ENCODE results near the gene ELOVL6. TPM values are rescaled to one million over a fixed set of nuclear protein-coding genes. Genes with fewer than 3 reads are reported as not detected.

The ELOVL6 gene
- total RNA-seq, 2 donors from 2014 or later, result 1.3 to 1.6 TPM

GRCh38 chr4:110202024-110202423 lies 3.6 kb upstream of the ELOVL6 start:
- no peaks in the 10 kb centered on the region for H3K27me3 ChIP-seq (replicated peaks; ENCODE audit: insufficient read depth)
- DNase-seq (ENCODE audit: low spot score), result no peak
- H3K4me1 ChIP-seq (replicated peaks), result no peaks in the 10 kb centered on the region
- no peaks in the 10 kb centered on the region for H3K36me3 ChIP-seq
- H3K27ac ChIP-seq, result no peak overlapping the region
- no peak for TF ChIP-seq POLR2A (IDR thresholded peaks at IDR 0.05)
- TF ChIP-seq POLR2AphosphoS5 (IDR thresholded peaks at IDR 0.05), result no peak
- TF ChIP-seq, protein P1, sequence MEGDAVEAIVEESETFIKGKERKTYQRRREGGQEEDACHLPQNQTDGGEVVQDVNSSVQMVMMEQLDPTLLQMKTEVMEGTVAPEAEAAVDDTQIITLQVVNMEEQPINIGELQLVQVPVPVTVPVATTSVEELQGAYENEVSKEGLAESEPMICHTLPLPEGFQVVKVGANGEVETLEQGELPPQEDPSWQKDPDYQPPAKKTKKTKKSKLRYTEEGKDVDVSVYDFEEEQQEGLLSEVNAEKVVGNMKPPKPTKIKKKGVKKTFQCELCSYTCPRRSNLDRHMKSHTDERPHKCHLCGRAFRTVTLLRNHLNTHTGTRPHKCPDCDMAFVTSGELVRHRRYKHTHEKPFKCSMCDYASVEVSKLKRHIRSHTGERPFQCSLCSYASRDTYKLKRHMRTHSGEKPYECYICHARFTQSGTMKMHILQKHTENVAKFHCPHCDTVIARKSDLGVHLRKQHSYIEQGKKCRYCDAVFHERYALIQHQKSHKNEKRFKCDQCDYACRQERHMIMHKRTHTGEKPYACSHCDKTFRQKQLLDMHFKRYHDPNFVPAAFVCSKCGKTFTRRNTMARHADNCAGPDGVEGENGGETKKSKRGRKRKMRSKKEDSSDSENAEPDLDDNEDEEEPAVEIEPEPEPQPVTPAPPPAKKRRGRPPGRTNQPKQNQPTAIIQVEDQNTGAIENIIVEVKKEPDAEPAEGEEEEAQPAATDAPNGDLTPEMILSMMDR (IDR thresholded peaks at IDR 0.05), result no peak
- H3K4me3 ChIP-seq, result no peak overlapping the region
- WGBS, result 96% methylated on average over 3 of the region's 3 CpGs
- intact Hi-C loops (cut with DNase I), result no loop called here
- H3K9me3 ChIP-seq, result no peaks in the 10 kb centered on the region

GRCh38 chr4:110201502-110201901 lies 3.1 kb upstream of the ELOVL6 start:
- TF ChIP-seq, protein P1 (IDR thresholded peaks at IDR 0.05), result no peak
- H3K27ac ChIP-seq, result no peak overlapping the region
- no peaks in the 10 kb centered on the region for H3K27me3 ChIP-seq (replicated peaks; ENCODE audit: insufficient read depth)
- intact Hi-C loops (cut with DNase I), result no loop called here
- H3K9me3 ChIP-seq, result no peaks in the 10 kb centered on the region
- WGBS, result 40% methylated on average over 2 of the region's 2 CpGs
- H3K4me1 ChIP-seq (replicated peaks), result no peaks in the 10 kb centered on the region
- no peak for DNase-seq (ENCODE audit: low spot score)
- no peaks in the 10 kb centered on the region for H3K36me3 ChIP-seq
- no peak overlapping the region for H3K4me3 ChIP-seq

GRCh38 chr4:110200689-110201088 lies 2.3 kb upstream of the ELOVL6 start:
- no peak for DNase-seq (ENCODE audit: low spot score)
- intact Hi-C loops (cut with DNase I), result no loop called here
- Histone ChIP-seq H3K9me3 (no peaks in the 10 kb centered on the region), H3K27ac (no peak overlapping the region), H3K4me3 (no peak overlapping the region), H3K27me3 (replicated peaks; ENCODE audit: insufficient read depth) (no peaks in the 10 kb centered on the region), H3K36me3 (no peaks in the 10 kb centered on the region), H3K4me1 (replicated peaks) (no peaks in the 10 kb centered on the region)
- 87% methylated on average over 2 of the region's 2 CpGs for WGBS
- no peak for TF ChIP-seq POLR2A (IDR thresholded peaks at IDR 0.05)
- TF ChIP-seq, protein P1 (IDR thresholded peaks at IDR 0.05), result no peak
- no peak for TF ChIP-seq POLR2AphosphoS5 (IDR thresholded peaks at IDR 0.05)

DNA sequence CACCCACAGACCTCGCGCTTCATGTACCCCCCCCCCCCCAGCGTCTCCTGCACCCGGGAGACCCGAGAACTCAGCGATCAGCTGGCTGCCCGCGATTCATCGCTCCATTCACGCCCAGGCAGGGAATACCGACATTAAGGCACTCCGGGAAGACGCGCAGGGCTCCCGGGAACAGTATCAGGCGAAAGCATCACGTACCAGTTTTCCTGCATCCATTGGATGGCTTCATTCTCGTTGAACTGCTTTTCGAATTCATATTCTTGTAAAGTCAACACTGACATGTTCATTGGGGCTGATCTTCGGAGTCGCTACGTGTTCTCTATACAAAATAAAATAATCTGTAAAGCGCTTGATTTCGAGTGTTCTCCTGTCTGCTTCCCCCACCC lies 373 bp downstream of the ELOVL6 start:
- Histone ChIP-seq H3K27ac (peak overlapping the region; percentile 4 to 91), H3K4me1 (replicated peaks) (peaks cover 4% of the 10 kb centered on the region), H3K27me3 (replicated peaks; ENCODE audit: insufficient read depth) (no peaks in the 10 kb centered on the region), H3K9me3 (no peaks in the 10 kb centered on the region), H3K4me3 (peak overlapping the region; percentile 82 to 84), H3K36me3 (no peaks in the 10 kb centered on the region)
- TF ChIP-seq POLR2AphosphoS5 (IDR thresholded peaks at IDR 0.05) (no peak), POLR2A (IDR thresholded peaks at IDR 0.05) (no peak)
- TF ChIP-seq, protein P1 (IDR thresholded peaks at IDR 0.05), result no peak
- no peak for DNase-seq (ENCODE audit: low spot score)
- WGBS, result 0% methylated on average over 23 of the region's 24 CpGs
- intact Hi-C loops (cut with DNase I), result loop anchor here (5.0 kb wide), 1 partner anchor 146 kb away; no protein-coding TSS in a partner anchor

DNA sequence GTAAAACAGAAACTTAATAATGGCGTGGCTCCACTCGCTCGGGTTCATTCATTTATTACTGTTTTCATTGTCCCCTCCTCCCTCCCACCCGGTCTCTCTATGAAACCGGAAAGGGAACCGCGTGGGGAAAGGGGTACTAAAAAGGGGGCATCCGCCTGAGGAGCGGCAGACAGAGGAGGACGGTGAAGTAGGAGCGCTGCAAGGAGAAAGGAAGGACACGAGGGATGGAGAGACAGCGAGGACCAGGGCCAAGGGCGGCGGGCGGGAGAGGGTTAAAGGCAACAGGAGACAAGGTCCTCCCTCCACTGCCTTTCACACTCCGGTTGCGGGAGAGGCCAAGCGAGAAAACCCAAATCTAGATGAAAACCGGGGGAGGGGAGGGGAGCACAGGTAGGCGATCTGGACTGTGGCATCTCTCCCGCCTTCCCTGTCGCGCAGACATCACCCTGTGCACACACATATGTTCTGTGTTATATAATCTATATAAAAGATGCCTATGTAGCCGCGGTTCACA lies 829 bp downstream of the ELOVL6 start:
- no peaks in the 10 kb centered on the region for H3K27me3 ChIP-seq (replicated peaks; ENCODE audit: insufficient read depth)
- no peaks in the 10 kb centered on the region for H3K36me3 ChIP-seq
- no peak for TF ChIP-seq POLR2A (IDR thresholded peaks at IDR 0.05)
- no peak for TF ChIP-seq POLR2AphosphoS5 (IDR thresholded peaks at IDR 0.05)
- TF ChIP-seq, protein P1 (IDR thresholded peaks at IDR 0.05), result no peak
- intact Hi-C loops (cut with DNase I), result loop anchor here (5.0 kb wide), 1 partner anchor 145 kb away; no protein-coding TSS in a partner anchor
- H3K9me3 ChIP-seq, result no peaks in the 10 kb centered on the region
- peaks cover 4% of the 10 kb centered on the region for H3K4me1 ChIP-seq (replicated peaks)
- peak overlapping the region; percentile 85 to 91 for H3K27ac ChIP-seq
- peak overlapping the region; percentile 82 to 84 for H3K4me3 ChIP-seq
- peak; percentile 6 for DNase-seq (ENCODE audit: low spot score)
- under 1% methylated on average over 26 of the region's 26 CpGs for WGBS

All from prostate gland (tissue), 2 donors.